Kidney tubule cell (primary cell): ENCODE results near the gene SLC15A3.
"Not testable (repeated sequence)": the region's sequence is repeated elsewhere in the genome, so short reads cannot be mapped to it uniquely, and the experiment has no call there.

Experiments used
- DNase-seq: peaks from one replicate; pipeline ENCODE4 v3.0.0-alpha.2; 2018; ENCODE audit warnings: low spot score

Gene SLC15A3

DNA sequence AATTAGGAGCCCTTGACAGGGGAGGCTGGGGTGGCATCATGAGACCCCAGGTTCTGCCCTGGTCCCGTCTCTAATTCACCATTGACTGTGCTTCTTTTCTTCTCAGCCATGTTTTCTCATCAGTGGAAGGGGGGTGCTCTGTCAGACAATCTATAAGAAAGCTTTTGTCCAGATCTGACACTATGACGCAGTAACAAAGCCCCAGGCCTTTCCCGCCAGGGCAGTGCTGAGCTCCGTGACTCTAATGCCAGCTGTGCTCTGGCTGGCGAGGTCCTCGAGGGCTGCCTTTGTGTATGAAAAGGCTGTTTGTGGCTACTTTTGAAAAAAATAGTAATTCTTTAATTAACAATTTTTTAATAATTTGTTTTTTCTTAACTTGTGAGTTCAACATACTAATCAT lies 22.8 kb upstream of the SLC15A3 start:
- DNase-seq: no peak

DNA sequence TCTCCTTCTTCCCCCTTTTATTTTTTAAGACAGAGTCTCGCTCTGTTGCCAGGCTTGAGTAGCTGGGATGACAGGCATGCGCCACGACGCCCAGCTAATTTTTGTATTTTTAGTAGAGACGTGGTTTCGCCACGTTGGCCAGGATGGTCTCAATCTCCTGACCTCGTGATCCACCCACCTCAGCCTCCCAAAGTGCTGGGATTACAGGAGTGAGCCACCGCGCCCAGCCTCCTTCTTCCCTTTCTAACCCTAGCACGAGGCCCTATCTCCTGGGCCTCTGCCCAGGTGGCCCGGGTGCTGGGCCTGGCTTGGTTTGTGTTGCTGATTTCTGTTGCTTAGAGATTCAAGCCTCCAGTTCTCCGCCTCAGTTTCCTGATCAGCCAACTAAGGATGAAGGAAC lies 22.3 kb upstream of the SLC15A3 start:
- DNase-seq: not testable (repeated sequence)

DNA sequence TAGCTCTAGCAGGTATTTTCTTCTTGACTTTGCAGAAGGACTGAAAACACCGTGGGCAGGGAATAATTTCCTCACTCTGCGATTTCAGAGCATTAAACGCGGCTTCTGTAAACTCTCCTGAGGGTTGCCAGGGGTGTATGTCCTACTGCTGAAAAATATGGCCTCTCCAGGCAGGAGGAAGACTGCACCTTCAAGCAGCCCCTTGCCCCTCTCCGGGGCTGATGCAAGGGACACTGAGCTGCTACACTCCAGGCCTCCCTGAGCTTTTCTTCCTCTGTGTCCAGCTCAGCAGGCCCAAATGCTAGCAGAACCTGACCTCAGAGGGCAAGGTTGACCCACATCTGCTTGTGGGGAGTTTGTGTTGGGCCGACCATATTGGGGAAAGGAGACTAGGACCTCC lies 21.7 kb upstream of the SLC15A3 start:
- no peak for DNase-seq

DNA sequence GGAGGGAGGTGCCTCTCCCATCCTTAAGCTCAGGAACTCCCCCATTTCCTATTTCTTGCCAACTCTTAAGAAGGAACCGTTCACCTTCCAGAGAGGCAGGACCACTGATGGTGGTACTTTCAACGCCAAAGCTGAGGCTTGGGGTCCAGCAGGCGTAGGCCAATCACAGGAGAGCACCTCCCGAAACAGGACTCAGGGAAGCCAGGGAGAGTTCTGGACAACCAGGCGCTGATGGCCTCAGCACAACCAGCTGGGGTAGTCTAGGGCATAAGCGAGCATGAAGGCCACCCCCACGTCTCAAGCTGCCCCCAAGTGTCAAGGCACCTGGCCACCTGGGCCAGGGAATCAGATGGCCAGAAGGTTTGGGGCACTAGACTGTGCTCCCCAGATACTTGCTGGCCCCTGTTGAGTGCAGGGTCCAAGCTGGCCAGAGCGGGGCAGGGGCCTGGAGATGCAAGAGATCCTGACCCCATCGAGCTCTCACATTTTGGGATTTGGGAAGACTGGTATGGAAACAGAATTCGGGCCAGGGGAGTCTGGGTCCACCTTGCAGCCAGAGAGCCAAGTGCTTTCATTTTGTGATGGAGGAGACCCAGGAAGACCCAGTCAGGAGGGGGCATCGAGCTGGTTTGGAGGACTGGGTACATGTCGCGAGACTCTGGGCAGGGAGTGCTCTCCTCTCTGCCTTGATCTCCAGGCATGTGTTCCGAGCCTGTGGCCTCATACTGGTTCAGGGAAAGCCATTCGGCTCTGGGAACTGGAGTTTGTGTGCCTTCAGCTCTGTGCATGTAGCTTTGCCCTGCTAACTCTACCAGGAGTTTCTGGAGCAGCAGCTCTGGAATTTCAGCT lies 20.4 kb upstream of the SLC15A3 start:
- no peak for DNase-seq

DNA sequence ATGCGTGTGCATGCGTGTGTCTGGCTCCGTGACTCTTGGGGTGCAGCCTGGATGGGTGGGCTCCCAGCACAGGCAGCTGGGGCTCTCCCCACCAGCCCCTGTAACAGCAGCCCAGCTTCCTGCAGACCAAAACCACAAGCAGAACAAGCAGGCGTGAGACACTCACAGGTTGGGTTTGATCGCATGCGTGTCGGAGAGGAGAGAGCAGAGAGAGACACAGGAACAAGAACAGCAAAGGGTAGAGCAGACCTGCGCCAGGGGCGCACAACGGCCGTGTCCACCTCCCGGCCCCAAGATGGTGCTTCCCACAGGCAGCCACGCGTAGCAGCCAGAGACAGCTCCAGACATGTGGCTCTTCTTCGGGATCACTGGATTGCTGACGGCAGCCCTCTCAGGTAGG lies 19.5 kb upstream of the SLC15A3 start, which contains the start of gene CD6:
CD6 (plus strand) TSS at position 161 of the 400 bp plus-strand sequence; CDS start at position 347, 186 bp downstream.
- DNase-seq: no peak

DNA sequence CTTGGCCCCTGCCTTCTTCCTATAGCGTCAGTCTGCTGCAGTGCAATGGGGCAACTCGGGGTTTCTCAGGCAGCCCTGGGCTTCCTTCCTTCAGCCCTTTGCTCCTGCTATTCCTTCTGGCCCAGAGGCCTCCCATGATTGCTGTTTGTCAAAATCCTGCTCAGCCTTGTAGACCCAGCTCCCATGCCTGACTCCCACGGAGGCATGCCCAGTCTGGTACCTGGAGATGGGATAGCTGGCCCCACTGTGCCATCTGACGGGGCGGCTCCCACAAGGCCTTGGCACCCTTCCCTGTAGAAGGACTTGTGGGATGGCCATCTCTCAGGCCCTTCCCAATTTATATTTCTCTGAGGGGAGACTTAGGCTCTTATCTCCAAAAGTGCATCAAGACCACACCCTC lies 18.9 kb upstream of the SLC15A3 start:
- DNase-seq: no peak

DNA sequence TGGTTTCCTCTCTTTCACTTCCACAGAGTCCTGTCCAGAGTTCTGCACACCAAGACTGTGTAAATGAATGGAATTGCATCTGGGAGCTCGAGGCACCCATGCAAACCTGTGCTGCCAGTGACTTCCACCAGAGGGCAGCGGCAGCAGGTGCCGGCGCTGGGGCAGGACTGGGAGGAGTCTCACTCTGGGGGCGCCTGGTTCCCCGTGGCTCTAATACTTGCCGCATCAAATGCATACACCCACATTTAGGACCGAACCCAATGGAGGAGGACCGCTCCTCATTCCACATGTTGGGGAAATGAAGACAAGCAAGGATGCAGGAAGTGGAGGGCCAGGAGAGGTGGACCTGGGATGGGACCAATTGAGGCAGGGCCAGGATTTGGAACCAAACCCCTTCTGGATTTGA lies 18.4 kb upstream of the SLC15A3 start:
- peak; percentile 48 for DNase-seq

DNA sequence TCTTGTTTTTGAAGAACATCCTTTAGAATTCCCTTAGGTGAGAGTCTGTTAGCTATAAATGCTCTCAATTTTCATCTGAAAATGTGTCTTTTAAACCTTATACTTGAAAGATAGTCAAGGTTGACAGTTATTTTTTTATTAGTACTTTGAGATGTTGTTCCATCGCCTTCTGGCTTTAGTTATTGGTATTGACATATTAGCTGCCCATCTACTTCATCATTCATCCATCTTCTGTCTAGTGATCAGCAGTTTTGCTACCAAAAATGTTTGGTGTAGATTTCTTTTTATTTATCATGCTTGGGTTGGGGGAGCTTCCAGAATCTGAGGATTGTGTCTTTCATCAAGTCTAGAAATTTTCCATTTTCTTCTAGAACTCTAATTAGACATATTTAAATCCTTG lies 16.2 kb upstream of the SLC15A3 start:
- DNase-seq: no peak

DNA sequence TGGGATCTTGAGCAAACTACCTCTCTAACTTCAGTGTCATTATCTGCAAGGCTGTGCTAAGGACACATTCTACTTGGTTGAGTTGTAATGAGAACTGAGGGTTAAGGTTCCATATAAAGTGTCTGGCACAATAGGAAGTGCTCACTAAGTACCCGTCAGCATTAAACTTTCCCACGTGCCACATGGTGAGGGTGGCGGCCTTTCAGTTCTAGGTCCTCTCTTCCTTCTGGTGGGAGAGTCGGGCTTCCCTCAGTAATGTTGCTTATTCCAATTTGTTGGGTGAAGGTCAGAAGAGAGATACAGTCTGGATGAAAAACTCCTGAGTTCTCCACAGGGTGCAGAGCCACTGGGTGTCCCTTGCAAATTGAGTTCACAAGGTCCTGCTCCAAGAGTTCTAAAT lies 14.9 kb upstream of the SLC15A3 start:
- DNase-seq: no peak

DNA sequence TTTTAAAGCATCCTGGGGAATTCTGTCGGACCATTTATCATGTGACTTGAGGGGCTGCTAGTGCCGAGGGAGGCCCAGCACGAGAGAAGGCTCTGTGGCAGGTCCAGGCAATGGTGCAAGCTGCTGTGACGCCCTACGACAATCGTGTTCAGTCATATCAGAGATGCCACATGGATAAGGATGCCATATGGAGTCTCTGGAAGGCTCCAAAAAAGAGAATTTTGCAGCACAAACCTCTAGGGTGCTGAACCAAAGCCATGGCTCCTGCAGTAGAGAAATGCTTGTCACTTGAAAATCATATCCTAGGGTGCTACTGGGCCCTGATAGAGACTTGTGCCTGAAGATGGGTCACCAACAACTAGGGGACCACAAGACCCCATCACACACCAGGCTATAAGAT lies 12.8 kb upstream of the SLC15A3 start:
- no peak for DNase-seq

DNA sequence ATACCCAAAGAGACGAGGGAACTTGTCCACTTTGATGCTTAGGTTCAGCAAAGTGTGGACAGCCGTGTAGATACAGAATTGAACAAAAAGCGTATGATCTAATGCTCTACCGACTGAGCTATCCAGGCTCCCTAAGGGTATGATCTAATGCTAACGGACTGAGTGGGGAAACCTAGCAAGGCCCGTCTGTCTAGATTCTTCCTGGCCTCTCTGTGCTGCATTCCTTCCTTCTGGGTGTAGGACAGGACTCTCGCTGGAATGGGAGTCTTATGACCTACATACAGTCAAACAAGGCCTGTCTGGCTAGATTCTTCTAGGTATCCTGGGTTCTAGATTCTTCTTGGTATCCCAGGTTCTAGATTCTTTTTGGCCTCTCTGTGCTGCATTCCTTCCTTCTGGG lies 8.4 kb upstream of the SLC15A3 start:
- no peak for DNase-seq

DNA sequence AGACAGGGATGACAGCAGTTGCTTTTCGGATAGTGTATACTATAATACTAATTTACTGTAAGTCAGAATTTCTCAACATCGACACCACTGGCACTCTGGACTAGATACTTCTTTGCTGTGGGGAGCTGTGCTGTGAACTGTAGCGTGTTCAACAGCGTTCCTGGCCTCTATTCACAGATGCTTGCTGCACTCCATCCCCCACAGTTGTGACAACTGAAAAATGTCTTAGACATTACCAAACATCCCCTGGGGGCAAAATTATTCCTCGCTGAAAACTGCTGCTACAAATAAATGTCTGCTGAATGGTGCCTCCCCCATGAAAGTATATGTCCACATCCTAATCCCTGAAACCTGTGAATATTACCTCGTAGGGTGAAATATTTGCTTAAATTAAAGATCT lies 7.5 kb upstream of the SLC15A3 start:
- no peak for DNase-seq

DNA sequence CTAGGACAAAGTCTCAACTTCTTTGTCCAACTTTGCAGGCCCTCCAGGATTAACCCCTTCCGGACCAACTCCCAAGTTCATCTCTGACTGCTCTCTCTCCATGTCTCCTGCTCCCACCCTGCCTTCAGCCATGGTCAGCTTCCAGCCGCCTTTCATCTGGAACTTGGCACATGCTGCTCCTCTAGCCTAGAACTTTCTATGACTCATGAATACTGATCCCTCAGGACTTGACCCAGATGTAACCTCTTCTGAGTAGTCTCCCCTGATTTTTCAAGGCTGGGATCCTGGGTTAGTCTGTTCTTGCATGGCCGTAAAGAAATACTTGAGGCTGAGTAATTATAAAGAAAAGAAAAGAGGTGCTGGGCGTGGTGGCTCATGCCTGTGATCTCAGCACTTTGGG lies 5.2 kb upstream of the SLC15A3 start:
- no peak for DNase-seq

DNA sequence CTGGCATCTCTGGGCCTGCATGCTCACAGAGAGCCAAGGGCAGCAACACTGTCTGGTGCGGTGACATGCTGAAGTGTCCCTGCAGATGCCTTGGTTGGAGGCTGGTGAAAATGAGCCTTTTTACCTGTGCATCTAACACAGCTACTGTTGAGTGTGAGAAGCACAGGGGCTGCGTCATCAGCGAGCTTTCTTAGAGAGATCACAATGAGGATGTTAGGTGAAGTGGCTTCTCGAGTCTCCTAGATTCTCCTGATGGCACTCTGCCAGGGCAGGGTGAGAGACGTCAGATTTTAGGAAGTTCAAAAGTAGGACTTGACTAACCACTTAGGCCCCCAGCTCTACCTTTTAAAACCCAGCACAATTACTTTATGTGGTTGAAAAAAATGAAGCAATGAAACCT lies 3.6 kb upstream of the SLC15A3 start:
- DNase-seq: no peak

DNA sequence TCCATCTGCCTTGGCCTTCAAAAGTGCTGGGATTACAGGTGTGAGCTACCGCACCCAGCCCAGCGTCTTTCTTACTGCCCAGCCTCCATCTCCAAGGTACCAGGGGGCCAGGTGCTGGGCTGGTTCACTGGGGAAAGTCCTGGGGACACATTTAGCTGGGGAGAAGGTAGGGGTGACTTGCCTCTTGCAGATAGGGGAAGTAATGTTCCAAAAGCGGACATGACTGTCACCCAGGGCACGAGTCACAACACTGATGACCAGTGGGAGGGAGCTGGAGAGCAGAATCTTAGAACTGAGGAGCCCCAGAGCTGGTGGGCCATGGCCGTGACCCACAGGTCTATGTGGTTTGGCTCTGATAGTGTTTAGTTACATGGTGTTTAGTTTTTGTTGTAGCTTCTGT lies 2.4 kb upstream of the SLC15A3 start:
- no peak for DNase-seq

DNA sequence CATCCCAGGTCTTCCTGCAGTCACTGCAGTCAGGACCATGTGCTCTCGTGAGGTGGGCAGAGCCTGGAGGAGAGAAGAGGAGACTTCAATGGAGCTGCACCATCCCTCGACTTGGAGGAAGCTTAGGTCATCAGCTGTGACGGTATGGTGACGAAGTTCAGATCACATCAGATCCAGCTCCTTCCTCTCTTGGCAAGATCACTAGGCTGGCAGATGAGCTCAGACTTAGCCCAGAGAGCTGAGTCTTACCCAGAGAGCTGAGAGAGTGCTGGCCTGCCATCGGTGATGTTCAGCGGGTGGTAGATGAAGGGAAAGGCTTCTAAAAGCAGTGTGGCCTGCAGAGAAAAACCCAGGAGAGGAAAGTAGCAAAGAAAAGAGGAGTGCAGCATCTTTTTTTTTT lies 1.8 kb upstream of the SLC15A3 start:
- no peak for DNase-seq

DNA sequence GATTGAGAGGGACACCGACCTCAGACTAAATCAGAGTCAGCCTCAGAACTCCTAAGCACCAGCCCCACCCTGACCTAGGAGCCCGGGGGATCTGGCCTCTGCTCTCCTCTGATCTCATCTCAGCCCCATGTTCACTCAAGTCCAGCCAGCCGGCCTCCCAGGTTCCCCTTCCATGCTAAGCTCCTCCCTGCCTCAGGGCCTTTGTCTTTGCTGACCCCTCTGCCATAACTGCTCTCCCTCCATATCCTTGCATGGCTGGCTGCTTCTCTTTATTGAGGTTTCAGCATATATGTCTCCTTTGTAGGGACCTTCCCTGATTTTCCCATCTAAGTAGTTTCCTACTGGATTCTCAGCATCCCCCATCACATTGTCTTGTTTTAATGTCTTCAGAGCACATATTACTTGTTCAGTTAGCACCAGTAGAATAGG lies 780 bp upstream of the SLC15A3 start:
- no peak for DNase-seq

DNA sequence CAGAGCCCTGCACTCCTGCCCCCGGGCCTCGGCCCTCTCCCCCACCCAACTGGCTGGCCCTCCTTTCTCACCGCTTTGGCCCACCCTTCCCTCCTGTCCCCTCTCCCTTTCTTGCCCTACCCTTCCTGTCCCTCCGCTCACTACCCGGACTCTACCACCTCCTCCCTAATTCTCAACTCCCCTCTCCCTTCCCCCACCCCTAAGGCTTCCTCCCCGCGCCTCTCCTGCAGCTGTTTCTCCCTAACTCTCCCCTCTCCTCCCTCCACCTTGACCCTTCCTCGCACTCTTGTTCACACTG lies 421 bp downstream of the SLC15A3 start:
- DNase-seq: no peak

DNA sequence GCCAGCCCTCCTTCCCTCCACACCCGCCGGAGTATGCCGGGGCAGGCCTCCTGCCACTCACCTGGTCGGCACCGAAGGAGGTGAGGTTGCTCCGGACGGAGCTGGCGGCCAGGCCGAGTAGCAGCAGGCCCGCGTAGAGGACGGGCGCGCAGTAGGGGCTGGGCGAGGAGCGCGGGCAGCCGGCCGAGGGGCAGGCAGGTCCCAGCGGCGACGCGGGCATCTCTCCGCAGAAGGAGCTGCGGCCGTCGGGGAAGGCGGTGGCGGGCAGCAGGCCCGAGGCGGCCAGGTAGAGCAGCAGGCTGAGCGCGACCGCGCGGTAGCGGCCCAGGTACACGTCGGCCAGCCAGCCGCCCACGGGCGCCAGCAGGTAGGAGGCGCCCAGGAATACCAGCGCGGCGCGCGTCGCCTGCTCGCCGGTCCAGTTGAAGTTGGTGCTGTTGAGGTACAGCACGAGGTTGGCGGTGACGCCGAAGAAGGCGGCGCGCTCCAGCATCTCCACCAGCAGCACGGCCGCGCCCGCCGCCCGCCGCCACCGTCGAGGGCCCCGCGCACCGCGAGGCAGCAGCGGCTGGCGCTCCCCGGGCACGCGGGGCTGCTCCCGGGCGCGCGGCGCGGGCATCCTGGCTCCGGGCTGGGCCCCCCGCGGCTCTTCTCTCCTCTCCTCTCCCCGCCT lies 907 bp downstream of the SLC15A3 start:
- DNase-seq: no peak

DNA sequence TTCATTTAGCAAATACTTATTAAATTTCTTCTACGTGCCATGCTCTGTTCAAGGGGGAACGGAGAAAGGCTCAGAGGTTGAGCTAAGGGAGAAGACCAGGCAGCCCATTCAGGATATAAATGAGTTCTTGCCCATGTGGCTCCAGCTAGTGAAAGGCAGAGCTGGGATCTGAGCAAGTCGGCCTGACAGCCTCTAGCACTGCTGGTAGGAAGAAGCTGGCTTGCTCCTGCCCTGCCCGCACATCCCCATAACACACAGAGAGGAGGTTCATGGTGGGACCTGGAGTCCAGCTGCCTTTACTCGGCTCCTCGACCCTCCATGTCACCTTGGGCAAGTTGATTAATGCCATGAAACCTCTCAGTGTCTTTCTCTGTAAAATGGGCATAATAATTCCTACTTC lies 2.0 kb downstream of the SLC15A3 start:
- no peak for DNase-seq

DNA sequence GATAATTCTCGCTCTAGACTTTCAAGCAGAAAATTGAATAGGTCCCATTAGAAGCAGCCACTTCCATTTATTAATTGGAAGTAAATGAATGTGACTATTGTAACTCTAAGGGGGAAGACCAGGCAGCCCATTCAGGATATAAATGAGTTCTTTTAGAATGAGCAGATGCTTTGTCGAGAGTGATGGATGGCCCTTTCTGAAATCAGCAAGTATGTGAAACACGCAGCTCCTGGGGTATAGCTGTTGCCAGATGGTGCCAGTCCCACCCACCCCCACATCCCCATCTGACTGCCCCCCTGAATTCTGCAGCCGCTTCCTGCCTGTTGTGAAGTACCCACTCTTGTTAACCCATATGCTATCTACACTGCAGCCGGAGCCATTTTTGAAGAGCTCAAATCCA lies 3.7 kb downstream of the SLC15A3 start:
- DNase-seq: no peak

DNA sequence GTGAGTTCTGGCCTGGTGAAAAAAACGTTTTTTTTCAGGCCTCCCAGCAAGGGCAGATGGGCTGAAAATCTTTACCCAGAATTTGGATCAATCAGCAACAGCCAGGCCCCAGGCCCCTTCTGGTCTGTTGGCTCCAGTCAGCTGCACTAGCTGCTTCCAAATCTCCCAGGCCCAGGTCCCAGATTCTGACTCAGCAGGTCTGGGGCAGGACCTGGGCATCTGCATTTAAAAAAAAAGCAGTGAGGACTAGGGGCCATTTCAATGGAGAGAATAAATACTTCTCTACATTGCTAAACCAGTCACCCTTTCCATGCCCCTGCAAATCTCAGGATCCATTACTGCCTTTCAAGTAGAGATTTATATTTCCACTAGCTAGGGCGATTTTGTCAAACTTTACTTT lies 4.3 kb downstream of the SLC15A3 start:
- DNase-seq: no peak

DNA sequence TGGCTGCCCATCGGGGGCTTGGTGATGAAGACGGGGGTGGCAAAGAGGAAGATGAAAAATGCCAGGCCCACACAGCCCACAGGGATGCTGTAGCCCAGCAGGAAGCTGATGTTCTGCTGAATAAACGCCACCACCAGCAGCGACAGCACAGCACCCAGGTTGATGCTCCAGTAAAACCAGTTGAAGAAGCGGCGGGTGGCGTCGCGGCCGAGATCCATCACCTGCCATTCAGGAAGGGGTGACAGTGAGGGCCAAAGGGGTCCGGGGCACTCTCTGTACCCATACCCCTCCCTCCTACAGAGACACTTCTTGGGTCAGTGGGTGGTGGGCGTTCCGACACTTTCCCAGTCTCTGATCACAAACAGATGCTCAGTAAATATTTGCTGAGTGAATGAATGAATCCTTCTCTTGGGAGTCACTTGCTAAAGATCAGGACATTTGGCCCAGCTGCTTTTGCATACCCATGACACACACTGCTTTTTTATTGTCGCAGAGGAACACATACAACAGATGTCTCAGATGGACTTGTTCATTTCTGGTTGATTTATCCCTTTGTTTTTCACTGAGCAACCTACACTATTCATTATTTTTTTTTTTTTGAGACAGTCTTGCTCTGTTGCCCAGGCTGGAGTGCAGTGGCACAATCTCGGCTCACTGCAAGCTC lies 5.2 kb downstream of the SLC15A3 start:
- no peak for DNase-seq
